Measurements from ENCODE around the gene MAP2K3.
A peak's percentile ranks its signal among the peaks of the same experiment; 100 is the strongest.

The MAP2K3 gene

DNA sequence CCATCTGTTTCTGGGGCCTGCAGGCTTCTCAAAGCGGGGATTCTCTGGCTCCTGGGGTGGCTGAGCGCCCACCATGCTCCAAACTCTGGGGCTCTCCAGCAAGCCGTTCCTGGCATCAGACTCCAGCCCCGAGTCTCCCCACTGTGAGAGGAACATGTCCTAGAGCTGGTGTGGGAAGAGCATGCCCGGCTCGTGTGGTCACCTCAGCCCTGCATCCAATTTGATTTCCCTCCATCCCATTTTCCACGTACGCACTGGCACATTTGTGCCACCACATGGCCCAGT lies 68.4 kb downstream of the MAP2K3 start (continued):
- no peak for TF ChIP-seq ZNF658 (tag by site-specific recombination; IDR thresholded peaks at IDR 0.05)
- TF ChIP-seq ZIC2 (tag by site-specific recombination; IDR thresholded peaks at IDR 0.05) = no peak
- no peak for TF ChIP-seq ZNF510 (tag by site-specific recombination; IDR thresholded peaks at IDR 0.05; ENCODE audit: insufficient replicate concordance)
- TF ChIP-seq BCL11A (tag by site-specific recombination; IDR thresholded peaks at IDR 0.05; ENCODE audit: low read depth) = no peak
- no peak for TF ChIP-seq HOXD13 (CRISPR knock-in tag; IDR thresholded peaks at IDR 0.05; ENCODE audit: borderline replicate concordance)
- no peak for TF ChIP-seq REST (tag by site-specific recombination; IDR thresholded peaks at IDR 0.05)
- TF ChIP-seq ZSCAN16 (tag by site-specific recombination; IDR thresholded peaks at IDR 0.05) = no peak

DNA sequence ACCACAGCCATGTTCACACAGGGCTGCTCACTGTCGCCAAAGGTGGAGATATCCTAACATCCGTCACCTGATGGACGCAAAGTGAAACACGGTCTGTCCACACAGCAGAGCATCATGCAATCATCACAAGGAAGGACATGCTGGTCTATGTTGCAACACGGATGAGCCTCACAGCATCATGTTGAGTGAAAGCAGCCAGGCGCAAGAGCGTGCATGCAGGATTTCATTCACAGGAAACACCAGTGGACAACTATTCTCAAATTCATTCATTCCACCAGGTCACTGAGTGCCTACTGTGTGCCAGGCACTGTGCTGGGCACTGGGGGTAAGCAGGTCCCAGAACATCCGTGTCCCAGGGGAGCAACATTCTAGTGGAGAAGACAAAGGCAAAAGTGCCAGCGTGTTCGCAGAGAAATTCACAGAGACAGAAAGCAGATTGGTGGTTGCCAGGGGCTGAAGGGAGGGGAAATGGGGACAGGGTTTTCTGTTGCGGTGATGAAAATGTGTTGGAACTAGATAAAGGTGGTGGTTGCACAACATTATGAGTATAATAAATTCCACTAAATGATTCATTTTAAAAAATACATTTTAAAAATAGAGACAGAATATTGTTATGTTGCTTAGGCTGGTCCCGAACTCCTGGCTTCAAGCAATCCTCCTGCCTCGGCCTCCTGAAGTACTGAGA lies 69.0 kb downstream of the MAP2K3 start:
- H3K36me3 ChIP-seq (ENCODE audit: control insufficient read depth in 2 of 2, insufficient read depth in 1 of 2, low read length in 2 of 2) = no peaks in the 10 kb centered on the region
- H3K4me3 ChIP-seq (ENCODE audit: low read depth, low read length) = no peak overlapping the region
- no peaks in the 10 kb centered on the region for H3K9me3 ChIP-seq (ENCODE audit: control insufficient read depth, insufficient read depth, low read depth, low read length)
- no peak overlapping the region for H3K27ac ChIP-seq (ENCODE audit: extremely low read depth, low read depth, low read length)
- ChIA-PET CTCF (no interaction called here), POLR2A (no interaction called here)
- no peaks in the 10 kb centered on the region for H3K4me1 ChIP-seq (ENCODE audit: control insufficient read depth, insufficient read depth, low read length)
- TF ChIP-seq ZNF521 (tag by site-specific recombination; IDR thresholded peaks at IDR 0.05) = no peak

DNA sequence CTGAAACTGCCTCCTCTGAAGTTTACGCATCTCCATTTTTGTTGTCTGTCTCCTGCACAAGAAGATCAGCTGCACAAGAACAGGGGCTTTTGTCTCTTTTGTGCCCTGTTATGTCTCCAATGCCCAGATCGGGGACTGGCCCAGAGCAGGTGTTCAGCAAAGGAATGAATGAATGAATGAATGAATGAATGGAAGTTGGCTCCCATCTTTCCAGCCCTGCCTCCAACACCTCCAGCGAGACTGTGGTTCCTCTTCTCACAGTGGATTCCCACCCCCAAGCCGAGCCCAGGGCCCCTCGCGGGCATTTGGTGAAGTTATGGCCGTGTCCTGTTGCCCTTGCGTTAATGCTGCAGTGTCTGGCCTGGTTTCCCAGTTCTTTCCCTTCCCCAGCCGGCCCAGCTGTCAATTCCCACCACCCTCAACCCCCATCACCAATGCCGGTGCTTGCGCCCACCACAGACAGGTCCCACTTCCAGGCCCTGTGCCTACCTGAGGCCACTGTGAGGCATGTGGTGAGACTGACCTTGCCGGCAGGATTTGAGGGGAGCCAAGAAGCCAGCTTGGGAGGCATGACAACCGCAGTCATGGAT lies 70.4 kb downstream of the MAP2K3 start:
- POLR2A ChIA-PET = no interaction called here
- H3K27ac ChIP-seq (ENCODE audit: extremely low read depth, low read depth, low read length) = no peak overlapping the region
- TF ChIP-seq ZNF211 (tag by site-specific recombination; IDR thresholded peaks at IDR 0.05; ENCODE audit: low read depth) (no peak), ZNF24 (tag by site-specific recombination; IDR thresholded peaks at IDR 0.05) (0 out of 2 replicates have a peak, but pooled peaks have one; percentile 32)
- CTCF ChIA-PET = no interaction called here
- no peaks in the 10 kb centered on the region for H3K4me1 ChIP-seq (ENCODE audit: control insufficient read depth, insufficient read depth, low read length)
- H3K36me3 ChIP-seq (ENCODE audit: control insufficient read depth in 2 of 2, insufficient read depth in 1 of 2, low read length in 2 of 2) = no peaks in the 10 kb centered on the region
- no peak overlapping the region for H3K4me3 ChIP-seq (ENCODE audit: low read depth, low read length)
- H3K9me3 ChIP-seq (ENCODE audit: control insufficient read depth, insufficient read depth, low read depth, low read length) = no peaks in the 10 kb centered on the region

- TF ChIP-seq ZSCAN23 (tag by site-specific recombination; IDR thresholded peaks at IDR 0.05) = no peak
- no peak for TF ChIP-seq ZNF623 (tag by site-specific recombination; IDR thresholded peaks at IDR 0.05)
- TF ChIP-seq ZNF621 (tag by site-specific recombination; IDR thresholded peaks at IDR 0.05) = no peak
- TF ChIP-seq ZNF785 (tag by site-specific recombination; IDR thresholded peaks at IDR 0.05) = no peak
- TF ChIP-seq ZNF133 (tag by site-specific recombination; IDR thresholded peaks at IDR 0.05) = no peak
- TF ChIP-seq SCRT1 (tag by site-specific recombination; IDR thresholded peaks at IDR 0.05; ENCODE audit: borderline replicate concordance) = no peak
- no peak for TF ChIP-seq ZNF707 (tag by site-specific recombination; IDR thresholded peaks at IDR 0.05)
- TF ChIP-seq ZNF658 (tag by site-specific recombination; IDR thresholded peaks at IDR 0.05) = no peak
- peaks cover 4% of the 10 kb centered on the region; the same call in 1 of the 2 replicates for H3K4me1 ChIP-seq (ENCODE audit: control insufficient read depth, insufficient read depth, low read length)
- ChIA-PET CTCF (no interaction called here), POLR2A (no interaction called here)
- H3K36me3 ChIP-seq (ENCODE audit: control insufficient read depth in 2 of 2, insufficient read depth in 1 of 2, low read length in 2 of 2) = no peaks in the 10 kb centered on the region
- H3K9me3 ChIP-seq (ENCODE audit: control insufficient read depth, insufficient read depth, low read depth, low read length) = no peaks in the 10 kb centered on the region
- no peak overlapping the region for H3K27ac ChIP-seq (ENCODE audit: extremely low read depth, low read depth, low read length)
- no peak overlapping the region for H3K4me3 ChIP-seq (ENCODE audit: low read depth, low read length)
Measured at GRCh38 chr17:21355586-21355985, 71.1 kb downstream of the MAP2K3 start.

All from HEK293 (cell line).